K562 (cell line): ENCODE measurements around the gene IRF6. TPM values are rescaled to one million over a fixed set of nuclear protein-coding genes. Genes with fewer than 3 reads are reported as not detected.

ENCODE experiments used
- GABPA ChIP-seq: fragments of 200-800 bp; sonication (Bioruptor generic); conservative IDR thresholded peaks from 2 replicates; pipeline ENCODE4 v1.6.1; 2016; ENCODE audit warnings: low read depth, missing genetic modification characterization, missing compliant biosample characterization
- GTF2A2 ChIP-seq: IDR thresholded peaks from 2 replicates; pipeline ENCODE4 v1.6.1; 2016; ENCODE audit warnings: mild to moderate bottlenecking, missing genetic modification characterization, missing compliant biosample characterization
- ID3 ChIP-seq, 2 experiments: fragments of 250-450 bp in 1 of 2; fragments of 450-650 bp in 1 of 2; sonication (Bioruptor Pico) in 1 of 2; IDR thresholded peaks; 2 replicates each; pipeline versions ENCODE4 v1.6.1 to v1.8.0; 2016 to 2021; ENCODE audit warnings: mild to moderate bottlenecking in 2 of 2, moderate library complexity in 2 of 2, missing compliant biosample characterization in 1 of 2, missing genetic modification characterization in 1 of 2
- MIER1 ChIP-seq: fragments of 450-650 bp; IDR thresholded peaks from 2 replicates; pipeline ENCODE4 v1.6.1; 2016; ENCODE audit warnings: antibody characterized with exemption, mild to moderate bottlenecking, low read depth
- PHTF2 ChIP-seq: fragments of 250-450 bp; sonication (Bioruptor Pico); IDR thresholded peaks from 2 replicates; pipeline ENCODE4 v1.5.0; 2021; ENCODE audit warnings: mild to moderate bottlenecking
- PTBP1 ChIP-seq: fragments of 200-400 bp; formaldehyde crosslinking; IDR thresholded peaks from 2 replicates; pipeline ENCODE4 v1.6.1; 2017; ENCODE audit warnings: low read depth, low read length
- SMARCE1 ChIP-seq: fragments of 450-650 bp; IDR thresholded peaks from 2 replicates; pipeline ENCODE4 v1.7.1; 2016; ENCODE audit warnings: mild to moderate bottlenecking
- TAF7 ChIP-seq: fragments of 450-650 bp; IDR thresholded peaks from 2 replicates; pipeline ENCODE4 v1.6.1; 2016; ENCODE audit warnings: missing genetic modification characterization, missing compliant biosample characterization
- TRIM28 ChIP-seq: fragments of 450-650 bp; IDR thresholded peaks from 2 replicates; pipeline ENCODE4 v1.6.1; 2017
- ZMIZ1 ChIP-seq, 2 experiments: fragments of 150-350 bp in 1 of 2; IDR thresholded peaks; 2 replicates each; pipeline ENCODE4 v1.6.1; 2012 to 2016; ENCODE audit warnings: low read depth in 2 of 2, low read length in 2 of 2, mild to moderate bottlenecking in 1 of 2, moderate library complexity in 1 of 2
- ZNF280B ChIP-seq: fragments of 250-450 bp; sonication (Bioruptor Pico); IDR thresholded peaks from 2 replicates; pipeline ENCODE4 v1.5.1; 2021; ENCODE audit warnings: mild to moderate bottlenecking
- ZNF318 ChIP-seq, 2 experiments: fragments of 450-650 bp; IDR thresholded peaks; 2 replicates each; pipeline ENCODE4 v1.6.1; 2016; ENCODE audit warnings: mild to moderate bottlenecking in 2 of 2, borderline replicate concordance in 1 of 2, low read depth in 1 of 2, moderate library complexity in 1 of 2
- polyA plus RNA-seq, 8 experiments: library from polyadenylated mRNA; depleted of rRNA in 4 of 8; stranded (reverse) in 5 of 8; unstranded in 3 of 8; fragments of >200 nt; fragmentation: Nextera tagmentation in 2 of 8; fragmentation: Illumina TruSeq in 1 of 8; extraction: Ambion mirVana in 2 of 8; extraction: Trizol in 1 of 8; gene quantifications; 2 replicates each; pipeline versions ENCODE4 v1.2.1 to v1.2.3, GENCODE V29; 2011 to 2014; ENCODE audit warnings: inconsistent platforms in 1 of 8, missing spikeins in 1 of 8
- total RNA-seq, 7 experiments: library from RNA; depleted of rRNA in 6 of 7; stranded (reverse); fragments of >200 nt in 6 of 7; fragmentation: Illumina TruSeq in 2 of 7; extraction: Trizol in 2 of 7; gene quantifications; 2 replicates each; pipeline versions ENCODE4 v1.2.1 to v1.2.3, GENCODE V29; 2011 to 2021; ENCODE audit warnings: low replicate concordance in 1 of 7

IRF6 gene
- total and polyA plus RNA-seq, 9 of the 15 experiments (the other 6 are each of a cell fraction or from before 2014, with no cell fraction given), result 0.03 to 0.65 (median 0.17) TPM

GRCh38 chr1:209769171-209769904 is 36.6 kb downstream of the IRF6 start (continued):
- TF ChIP-seq ZNF318 (IDR thresholded peaks at IDR 0.05; ENCODE audit: borderline replicate concordance in 1 of 2, low read depth in 1 of 2), result no peak
- TF ChIP-seq SMARCE1, result no peak
- TF ChIP-seq TAF7 (tag), result no peak
- no peak for TF ChIP-seq GTF2A2
- TF ChIP-seq ID3 (CRISPR knock-in tag; IDR thresholded peaks at IDR 0.05), result no peak
- no peak for TF ChIP-seq ID3 (tag; IDR thresholded peaks at IDR 0.05)
- no peak for TF ChIP-seq PHTF2 (CRISPR knock-in tag)
- TF ChIP-seq PTBP1, result no peak
- no peak for TF ChIP-seq TRIM28
- TF ChIP-seq ZMIZ1 (IDR thresholded peaks at IDR 0.05; ENCODE audit: low read depth in 2 of 2, low read length in 2 of 2), result no peak
- TF ChIP-seq MIER1, result no peak
- no peak for TF ChIP-seq ZNF280B (CRISPR knock-in tag)
- peak; percentile 82 for TF ChIP-seq GABPA (tag)
